Raji (cell line): ENCODE results near the gene PPP1R14C.

Experiments
- POLR2A ChIP-seq: IDR thresholded peaks from 2 replicates; pipeline ENCODE4 v1.6.1; 2011; ENCODE audit warnings: low read depth, low read length, control low read depth; ENCODE audit not compliant: insufficient read depth

The PPP1R14C gene

DNA sequence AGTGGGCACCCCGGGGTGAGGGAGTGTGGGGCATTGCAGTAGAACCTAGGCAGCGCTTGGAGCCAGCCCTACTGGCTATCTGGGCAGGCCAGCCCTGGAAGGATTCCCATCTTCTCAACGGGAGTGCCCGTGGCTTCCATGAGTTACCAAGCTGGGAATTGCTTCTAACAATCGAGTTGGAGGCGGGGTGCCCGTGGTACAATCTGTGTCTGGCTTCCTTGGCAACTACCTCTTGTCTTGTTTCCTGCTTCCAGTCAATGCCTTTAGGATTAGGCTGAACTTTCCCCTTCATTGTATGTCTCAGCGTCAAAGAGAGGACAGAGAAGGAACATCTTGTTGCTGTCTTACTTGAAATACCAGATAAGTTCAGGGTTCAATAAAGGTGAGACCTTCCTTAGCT, 33.3 kb downstream of the PPP1R14C start:
- no peak for TF ChIP-seq POLR2A

DNA sequence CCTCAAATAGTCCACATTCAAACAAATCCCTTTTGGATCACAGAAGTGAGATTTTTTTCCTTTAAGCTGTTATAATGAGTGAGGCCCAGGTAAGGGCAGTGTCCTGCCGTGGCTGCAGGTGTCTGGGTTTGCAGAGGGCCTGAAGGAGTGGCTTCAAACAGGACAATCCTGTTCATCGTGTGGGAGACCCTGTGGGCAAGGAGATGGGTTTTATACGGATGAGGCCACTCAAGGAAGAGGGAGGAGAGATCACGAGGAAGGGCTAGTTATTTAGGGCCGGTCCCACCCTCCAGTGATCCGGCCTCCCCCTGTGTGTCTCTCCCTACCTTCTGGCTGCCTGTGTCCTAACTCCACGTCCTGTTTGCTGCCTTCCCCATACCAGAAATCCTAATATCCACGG, 33.8 kb downstream of the PPP1R14C start:
- TF ChIP-seq POLR2A: no peak

DNA sequence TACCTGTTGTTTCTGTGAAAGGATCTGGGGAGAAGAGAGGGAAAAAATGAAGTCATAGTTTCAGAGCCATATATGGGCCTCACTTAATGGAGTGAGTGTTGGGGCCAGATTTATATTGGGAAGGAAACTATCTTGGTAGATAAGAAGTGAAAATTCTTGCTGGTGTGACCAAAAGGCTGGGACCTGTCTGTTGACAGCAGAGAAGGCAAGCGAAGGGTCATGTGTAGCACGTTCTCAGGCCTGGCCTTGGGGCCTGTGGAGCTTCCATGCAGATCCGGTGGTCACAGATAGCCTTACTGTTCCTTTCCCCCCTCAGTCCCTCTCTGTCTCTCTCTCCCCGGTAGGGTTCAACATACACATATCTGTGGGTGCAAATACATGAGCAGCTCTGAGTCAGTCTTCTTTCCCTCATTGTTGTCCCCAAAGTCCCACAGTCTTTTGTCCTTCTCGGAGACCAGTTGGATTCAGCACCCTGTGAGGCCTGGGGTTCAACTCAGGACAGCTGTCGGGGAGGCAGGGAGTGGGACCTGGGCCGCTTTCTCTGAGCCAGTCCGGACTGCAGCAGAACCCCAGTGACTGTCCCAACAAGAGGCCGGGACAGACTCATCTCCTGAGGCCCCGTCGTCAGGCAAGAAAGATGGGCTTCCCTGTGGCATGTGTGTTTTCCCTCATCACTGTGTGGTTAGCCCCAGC, 34.6 kb downstream of the PPP1R14C start:
- TF ChIP-seq POLR2A: no peak

DNA sequence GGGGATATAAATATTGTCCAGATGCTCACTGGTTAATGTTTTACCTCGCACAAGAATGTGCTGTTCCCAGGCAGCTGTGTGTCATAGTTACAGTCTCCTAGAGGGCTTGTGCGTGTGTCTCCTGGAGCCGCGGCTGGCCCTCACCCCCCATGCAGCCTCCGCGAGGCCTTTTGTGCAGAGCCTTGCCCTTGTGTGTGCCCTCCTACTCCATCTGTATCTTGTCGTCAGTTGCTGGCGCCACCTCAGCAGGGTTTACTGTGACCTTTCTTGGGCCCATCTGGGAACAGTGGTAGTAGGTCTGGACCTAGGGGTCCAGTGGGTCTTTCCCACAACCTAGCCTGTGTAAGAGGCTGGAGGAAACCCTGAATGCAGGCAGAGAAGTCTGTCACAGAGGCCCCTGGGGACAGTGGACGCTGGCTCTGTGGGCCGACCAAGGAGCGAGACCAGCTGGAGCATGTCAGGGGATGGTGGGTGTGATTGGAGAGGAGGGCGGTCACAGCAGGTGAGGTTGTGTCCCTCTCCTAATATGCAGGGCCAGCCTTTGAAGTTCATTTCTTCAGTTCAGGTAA, 35.2 kb downstream of the PPP1R14C start:
- TF ChIP-seq POLR2A: no peak

DNA sequence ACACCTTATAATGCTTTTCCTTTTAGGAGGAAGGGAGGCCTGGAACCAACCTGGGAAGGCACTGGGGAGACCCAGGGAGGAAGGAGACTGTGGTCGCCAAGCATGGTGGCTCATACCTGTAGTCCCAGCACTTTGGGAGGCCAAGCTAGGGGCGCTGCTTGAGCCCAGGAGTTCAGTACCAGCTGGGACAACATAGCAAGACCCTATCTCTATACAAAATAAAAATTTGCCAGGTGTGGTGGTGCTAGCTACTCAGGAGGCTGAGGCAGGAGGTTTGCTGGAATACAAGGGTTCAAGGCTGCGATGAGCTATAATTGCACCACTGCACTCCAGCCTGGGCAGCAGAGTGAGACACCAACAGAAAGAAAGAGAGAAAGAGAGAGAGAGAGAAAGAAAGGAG, 36.2 kb downstream of the PPP1R14C start:
- no peak for TF ChIP-seq POLR2A

- no peak for TF ChIP-seq POLR2A
Measured at GRCh38 chr6:150180517-150180916, 37.7 kb downstream of the PPP1R14C start.

DNA sequence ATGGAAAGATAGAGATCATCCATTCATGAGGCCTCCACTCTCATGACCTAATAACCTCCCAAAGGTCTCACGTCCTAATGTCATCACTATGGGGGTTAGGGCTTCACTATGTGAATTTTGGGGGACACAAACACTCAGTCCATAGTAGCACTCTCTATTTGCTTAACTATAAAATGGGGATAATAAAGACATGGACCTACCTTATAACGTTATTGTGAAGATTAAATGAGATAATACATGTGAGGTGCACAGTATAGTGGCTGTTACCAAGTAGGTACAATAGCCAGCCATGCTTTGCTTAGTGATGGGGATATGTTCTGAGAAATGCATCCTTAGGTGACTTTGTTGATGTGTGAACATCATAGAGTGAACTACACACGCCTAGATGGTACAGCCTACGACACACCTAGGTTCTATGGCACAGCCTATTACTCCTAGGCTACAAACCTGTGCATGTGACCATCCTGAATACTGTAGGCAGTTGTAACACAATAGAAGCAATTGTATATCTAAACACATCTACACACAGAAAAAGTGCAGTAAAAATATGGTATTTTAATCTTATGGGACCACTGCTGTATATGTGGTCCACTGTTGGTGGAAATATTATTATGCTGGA, 39.7 kb downstream of the PPP1R14C start:
- TF ChIP-seq POLR2A: no peak

- TF ChIP-seq POLR2A: no peak
Measured at GRCh38 chr6:150183105-150183504, 40.3 kb downstream of the PPP1R14C start.

- TF ChIP-seq POLR2A: no peak
Measured at GRCh38 chr6:150183966-150184365, 41.1 kb downstream of the PPP1R14C start.

DNA sequence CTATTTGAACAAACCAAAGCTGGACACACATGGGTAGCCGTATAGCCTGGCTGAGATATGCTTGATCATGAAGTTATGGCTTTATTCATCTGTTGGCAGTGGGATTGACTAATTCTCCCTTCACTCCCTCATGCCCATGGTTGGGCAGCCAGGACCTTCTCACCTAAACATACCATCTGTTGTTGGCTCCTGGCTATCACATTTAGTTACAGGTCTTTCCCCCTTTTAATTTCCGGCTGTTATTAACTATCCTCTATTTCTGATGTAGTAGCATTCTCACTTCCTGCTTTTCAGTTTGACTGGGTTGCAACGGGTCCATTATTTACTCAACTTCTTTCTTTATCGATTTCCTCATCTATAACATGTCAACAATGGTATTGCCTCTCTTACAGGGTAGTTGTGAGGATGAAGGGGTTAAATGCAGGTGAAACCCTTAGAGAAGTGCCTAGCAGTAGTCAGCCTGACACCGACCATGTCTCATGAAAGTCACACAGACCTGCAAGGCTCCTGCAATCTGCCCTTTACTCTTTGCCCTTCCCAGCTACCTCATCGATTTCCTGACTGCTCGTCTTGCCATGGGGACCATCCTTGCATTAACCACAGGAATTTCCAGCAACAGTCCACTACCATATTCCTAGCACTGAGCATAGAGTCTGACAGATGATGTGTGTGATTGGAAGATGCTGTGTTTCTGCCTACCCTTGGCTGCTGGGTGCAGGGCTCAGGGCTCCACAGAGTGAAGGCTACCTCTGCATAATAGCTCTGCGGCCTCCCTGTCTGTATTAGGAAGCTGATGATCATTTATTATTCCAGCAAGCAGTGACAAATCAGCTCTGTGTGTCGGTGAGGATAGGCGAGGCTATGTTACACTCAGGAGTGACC, 42.2 kb downstream of the PPP1R14C start:
- no peak for TF ChIP-seq POLR2A

DNA sequence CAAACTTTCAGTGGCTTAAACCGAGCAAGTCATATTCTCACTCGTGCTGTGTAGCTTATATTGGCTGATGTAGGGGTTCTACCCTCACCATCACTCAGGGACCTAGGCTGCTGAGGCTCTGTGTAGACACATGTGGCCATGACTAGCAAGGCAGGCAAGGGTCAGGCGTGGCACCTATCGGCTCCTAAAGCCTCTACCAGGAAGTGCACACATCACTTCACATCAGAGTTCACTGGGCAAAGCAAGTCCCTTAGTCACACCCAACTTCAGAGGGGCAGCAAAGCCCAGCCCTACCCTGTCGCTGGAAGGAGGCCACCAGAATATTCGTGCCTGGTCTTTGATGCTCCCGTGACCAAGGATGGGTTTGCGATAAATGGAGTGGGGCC, 42.9 kb downstream of the PPP1R14C start:
- TF ChIP-seq POLR2A: 0 out of 2 replicates have a peak, but pooled peaks have one; percentile 26

- TF ChIP-seq POLR2A: no peak
Measured at GRCh38 chr6:150186129-150186898, 43.5 kb downstream of the PPP1R14C start.

GRCh38 chr6:150189122-150189521, 46.3 kb downstream of the PPP1R14C start:
- TF ChIP-seq POLR2A: no peak

- TF ChIP-seq POLR2A: no peak
Measured at GRCh38 chr6:150191809-150192208, 49.0 kb downstream of the PPP1R14C start.

- TF ChIP-seq POLR2A: no peak
Measured at GRCh38 chr6:150194195-150194594, 51.4 kb downstream of the PPP1R14C start.
